Measurements from ENCODE around the gene TMEM271.
"Not testable (repeated sequence)": the region's sequence is repeated elsewhere in the genome, so short reads cannot be mapped to it uniquely, and the experiment has no call there.

TMEM271 gene

DNA sequence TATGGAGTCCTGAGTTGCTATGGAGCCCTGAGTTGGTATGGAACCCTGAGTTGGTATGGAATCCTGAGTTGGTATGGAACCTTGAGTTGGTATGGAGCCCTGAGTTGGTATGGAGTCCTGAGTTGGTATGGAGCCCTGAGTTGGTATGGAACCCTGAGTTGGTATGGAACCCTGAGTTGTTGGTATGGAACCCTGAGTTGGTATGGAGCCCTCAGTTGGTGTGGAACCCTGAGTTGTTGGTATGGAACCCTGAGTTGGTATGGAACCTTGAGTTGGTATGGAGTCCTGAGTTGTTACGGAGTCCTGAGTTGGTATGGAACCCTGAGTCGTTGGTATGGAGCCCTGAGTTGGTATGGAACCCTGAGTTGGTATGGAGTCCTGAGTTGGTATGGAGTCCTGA lies 13.6 kb downstream of the TMEM271 start:
- DNase-seq (ENCODE audit: low read depth, low spot score): not testable (repeated sequence)

DNA sequence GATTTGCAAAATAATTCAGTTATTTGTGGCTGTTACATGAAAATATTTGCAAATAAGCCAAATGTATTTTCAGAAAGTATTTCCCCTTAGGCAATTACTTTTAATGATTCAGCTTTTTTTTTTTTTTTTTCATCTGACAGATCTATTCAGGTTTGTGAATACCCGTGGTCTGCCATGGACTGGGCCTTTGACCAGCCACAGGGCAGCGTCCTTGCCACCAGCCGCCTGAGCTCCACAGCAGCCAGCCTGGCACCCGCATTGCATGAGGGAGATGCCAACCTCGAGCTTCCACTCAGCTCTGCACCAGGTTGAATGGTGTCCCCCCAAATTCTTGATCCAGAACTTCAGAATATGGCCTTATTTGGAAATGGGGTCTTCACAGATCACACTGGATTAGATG lies 14.7 kb downstream of the TMEM271 start:
- DNase-seq (ENCODE audit: low read depth, low spot score): no peak

DNA sequence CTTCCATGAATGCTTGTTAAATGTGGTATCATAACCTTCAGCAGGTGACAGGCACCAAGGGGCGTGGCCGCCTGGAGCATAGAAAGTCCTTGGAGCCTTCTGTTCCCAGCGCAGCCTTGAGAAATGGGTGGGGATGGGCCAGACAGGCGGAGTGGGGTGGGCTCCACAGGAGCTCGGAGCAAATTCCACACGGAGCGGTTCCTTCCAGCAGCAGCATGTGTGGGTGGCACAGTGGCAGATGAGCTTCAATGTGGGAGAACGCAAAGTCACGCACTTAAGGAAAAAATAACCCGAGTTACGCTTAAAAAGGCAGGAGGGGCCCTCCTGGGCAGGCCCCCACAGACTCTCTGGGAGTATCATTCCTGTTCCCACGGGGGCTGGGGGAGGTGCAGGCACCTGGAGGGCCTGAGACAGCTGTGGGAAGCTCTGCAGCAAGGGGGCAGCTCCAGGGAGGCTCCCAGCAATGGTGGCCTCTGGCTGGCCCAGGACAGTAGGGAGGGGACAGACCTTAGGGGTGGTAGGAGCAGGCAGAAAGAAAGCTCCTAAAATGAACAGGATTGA lies 15.3 kb downstream of the TMEM271 start:
- no peak for DNase-seq (ENCODE audit: low read depth, low spot score)

DNA sequence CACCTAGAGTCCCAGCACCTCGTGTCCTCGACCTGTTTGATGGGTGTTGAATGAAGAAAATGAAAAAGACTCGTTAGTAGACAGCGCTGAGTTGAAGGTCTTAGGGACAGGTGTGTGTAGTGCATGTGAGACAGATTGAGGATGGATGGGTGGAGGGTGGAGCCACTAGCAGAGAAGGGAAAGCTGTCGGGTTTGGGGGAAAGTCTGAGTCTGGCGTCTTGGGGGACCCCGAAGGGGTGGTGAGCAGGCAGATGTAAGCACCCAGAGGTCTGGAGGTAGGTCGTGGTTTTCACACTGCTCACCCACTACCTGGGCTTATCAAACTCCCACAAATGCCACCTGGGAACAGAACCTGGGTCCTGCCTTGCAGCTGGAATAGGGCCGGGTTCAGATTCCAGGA lies 16.0 kb downstream of the TMEM271 start:
- no peak for DNase-seq (ENCODE audit: low read depth, low spot score)

DNA sequence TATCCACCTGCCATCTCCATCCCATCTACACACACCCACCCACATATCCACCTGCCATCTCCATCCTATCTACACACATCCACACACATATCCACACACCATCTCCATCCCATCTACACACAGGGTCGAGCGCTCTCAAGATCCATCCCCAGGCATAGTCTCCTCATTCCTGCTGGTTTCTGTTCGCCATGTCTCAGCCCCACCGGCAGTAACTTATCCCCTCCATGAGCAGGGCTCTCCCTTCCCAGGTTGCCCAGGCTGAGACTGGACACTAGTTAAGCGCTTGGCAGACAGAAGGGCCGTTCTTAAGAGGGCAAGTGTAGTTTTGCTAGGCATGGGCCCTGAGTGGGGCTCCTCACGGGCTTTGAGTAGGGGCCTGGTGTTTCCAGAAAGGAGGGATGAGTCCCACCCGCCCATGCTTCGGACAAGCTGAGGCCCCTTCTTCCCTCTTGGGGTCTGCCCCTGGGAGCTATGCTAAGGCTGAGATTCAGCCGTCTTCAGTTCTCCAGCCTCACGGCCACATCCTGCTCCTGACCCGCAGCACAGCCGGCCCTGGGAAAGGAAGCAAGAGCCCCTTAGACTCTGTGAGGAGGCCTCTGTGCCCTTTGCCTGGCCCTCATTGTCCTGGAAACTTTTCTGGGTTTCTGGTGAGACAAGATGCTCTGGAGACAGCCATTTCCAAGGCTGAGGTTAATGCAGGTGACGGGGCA lies 20.4 kb downstream of the TMEM271 start:
- DNase-seq (ENCODE audit: low read depth, low spot score): no peak

DNA sequence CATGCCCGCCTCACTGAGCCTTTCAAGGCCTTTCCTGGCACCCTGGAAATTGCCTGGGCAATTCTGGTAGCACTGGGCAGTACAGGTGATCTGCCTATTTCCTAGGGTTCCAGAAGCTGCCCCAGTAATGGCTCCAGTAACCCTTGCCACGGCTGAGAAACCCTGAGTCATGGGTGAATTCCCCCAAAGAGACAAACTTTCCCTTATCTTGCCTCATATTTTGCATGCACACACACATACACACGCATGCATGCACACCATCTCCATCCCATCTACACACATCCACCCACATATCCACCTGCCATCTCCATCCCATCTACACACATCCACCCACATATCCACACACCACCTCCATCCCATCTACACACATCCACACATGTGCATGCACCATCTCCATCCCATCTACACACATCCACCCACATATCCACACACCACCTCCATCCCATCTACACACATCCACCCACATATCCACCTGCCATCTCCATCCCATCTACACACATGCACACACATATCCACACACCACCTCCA lies 21.2 kb downstream of the TMEM271 start:
- not testable (repeated sequence) for DNase-seq (ENCODE audit: low read depth, low spot score)

DNA sequence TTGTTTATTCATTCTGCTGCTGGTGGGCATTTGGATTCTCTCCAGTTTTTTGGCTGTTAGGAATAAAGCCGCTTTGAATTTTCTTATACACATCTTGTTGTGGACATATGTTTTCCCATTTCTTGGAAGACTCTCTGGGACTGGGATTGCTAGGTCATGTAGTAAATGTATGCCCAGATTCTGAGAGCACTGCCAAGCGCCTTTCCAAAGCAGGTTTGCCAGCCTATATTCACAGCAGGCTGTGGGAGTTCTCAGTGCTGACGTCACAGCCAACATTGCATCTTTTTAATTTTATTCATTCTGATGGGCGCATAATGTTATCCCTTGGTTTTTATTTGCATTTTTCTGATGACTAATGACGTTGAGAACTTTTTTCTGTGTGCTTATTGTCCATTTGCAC lies 24.1 kb downstream of the TMEM271 start:
- DNase-seq (ENCODE audit: low read depth, low spot score): no peak

DNA sequence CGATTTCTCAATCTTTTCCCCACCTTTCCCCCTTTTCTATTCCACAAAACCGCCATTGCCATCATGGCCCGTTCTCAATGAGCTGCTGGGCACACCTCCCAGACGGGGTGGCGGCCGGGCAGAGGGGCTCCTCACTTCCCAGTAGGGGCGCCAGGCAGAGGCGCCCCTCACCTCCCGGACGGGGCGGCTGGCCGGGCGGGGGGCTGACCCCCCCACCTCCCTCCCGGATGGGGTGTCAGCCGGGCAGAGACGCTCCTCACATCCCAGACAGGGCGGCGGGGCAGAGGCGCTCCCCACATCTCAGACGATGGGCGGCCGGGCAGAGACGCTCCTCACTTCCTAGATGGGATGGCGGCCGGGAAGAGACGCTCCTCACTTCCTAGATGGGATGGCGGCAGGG lies 25.8 kb downstream of the TMEM271 start:
- not testable (repeated sequence) for DNase-seq (ENCODE audit: low read depth, low spot score)

DNA sequence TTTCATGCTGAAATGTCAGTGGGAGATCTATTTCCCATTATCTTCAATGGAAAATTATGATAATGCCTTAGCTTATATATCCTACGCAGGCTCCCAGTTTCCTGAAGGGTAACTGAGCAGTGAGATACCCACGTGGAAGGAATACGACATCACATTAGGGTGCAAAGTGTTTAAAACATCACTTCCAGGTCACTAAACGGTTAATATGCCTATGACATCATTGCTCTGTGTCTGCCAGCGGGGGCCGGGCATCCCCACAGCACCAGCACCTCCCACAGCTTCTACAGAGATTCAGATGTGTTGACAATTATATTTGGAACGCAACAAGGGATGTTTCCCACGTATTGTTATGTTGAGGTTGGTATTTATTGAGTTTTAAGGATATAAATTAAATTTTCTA lies 27.1 kb downstream of the TMEM271 start:
- no peak for DNase-seq (ENCODE audit: low read depth, low spot score)

DNA sequence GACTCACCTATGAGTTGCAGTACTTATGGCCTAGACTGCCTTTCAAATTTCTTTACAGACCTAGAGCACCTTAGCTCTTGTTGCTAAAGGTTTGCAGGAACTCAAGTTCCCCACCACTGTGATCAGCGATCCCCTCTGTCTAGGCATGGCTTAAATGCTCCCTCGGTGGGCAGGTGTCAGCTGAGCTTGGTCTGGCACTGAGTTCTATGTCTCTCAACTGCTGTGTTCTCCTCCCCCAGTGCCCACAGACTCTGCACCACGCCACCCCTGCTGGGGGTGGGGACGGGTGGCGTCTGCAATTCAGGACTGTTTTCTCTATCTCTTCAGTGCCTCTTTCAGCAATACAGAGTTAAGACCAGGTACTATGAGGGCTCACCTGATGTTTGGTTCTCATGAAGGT lies 30.5 kb downstream of the TMEM271 start:
- no peak for DNase-seq (ENCODE audit: low read depth, low spot score)

DNA sequence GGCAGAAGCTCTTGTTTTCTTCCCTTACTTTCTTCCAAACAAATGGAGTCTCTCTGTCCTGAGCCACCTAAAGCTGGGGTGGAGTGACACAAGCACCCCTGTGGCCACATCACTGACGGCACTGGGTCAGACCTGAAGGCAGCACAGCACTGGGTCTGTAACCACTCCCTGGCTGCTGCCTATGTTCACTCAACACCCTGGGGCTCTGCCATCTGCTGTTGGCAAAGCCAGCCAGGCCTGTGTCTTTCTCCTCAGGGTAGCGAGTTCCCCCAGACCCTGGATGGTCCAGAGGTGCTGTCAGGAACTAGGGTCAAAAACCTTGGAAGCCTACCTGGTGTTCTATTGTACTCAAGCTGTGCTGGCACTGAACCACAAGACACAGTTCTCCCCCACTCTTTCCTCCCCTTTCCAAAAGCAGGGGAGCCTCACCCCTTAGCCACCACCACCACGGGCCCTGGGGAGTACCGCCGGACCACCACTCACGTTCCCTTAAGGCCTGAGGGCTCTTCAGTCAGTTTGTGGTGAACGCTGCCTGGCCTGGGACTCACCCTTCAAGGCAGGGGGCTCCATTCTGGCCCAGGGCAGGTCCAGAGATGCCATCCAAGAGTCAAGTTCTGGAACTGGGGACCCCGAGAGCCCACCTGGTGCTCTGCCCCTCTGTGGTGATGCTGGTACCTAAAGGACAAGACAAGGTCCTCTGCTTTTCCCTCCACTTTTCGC lies 31.5 kb downstream of the TMEM271 start:
- DNase-seq (ENCODE audit: low read depth, low spot score): no peak

DNA sequence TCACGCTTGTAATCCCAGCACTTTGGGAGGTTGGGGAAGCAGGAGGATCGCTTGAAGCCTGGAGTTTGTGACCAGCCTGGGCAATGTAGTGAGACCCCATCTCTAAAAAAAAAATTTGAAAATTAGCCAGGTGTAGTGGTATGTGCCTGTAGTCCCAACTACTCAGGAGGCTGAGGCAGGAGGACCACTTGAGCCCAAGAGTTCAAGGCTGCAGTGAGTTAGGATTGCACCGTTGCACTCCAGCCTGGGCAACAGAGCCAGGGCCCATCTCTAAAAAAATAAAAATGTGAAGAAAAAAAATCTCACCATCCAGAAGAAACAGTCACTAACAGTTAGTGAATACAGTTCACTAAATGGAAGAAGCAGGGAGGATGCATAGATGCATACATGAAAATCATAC lies 34.8 kb downstream of the TMEM271 start:
- no peak for DNase-seq (ENCODE audit: low read depth, low spot score)

DNA sequence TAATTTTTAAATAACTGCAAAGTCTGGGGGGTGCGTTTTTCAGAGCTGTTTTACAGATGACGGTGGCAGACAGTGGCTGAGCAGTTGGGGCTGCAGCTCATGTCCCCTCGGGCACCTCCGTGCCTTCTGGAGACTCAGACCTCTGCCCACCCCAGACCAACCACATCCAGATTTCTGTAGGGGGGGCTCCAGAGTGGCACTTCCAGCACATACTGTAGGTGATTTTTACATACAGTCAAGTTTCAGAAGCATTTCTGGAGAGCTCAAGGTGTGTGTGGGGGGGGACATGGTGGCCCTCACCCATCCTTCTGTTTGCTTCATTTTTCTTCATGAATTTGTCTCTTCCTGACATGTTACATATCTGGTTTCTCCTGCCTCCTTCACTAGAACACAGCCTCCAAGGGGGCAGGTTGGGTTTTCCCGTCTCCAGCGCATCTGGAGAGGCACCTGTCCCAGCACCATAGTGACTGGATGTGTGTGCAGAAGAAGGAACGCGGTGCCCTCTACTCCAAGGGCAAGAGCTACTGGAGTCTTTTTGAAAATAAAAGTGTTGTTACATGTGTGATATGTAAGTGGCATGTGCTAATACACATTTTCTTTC lies 37.5 kb downstream of the TMEM271 start:
- no peak for DNase-seq (ENCODE audit: low read depth, low spot score)

DNA sequence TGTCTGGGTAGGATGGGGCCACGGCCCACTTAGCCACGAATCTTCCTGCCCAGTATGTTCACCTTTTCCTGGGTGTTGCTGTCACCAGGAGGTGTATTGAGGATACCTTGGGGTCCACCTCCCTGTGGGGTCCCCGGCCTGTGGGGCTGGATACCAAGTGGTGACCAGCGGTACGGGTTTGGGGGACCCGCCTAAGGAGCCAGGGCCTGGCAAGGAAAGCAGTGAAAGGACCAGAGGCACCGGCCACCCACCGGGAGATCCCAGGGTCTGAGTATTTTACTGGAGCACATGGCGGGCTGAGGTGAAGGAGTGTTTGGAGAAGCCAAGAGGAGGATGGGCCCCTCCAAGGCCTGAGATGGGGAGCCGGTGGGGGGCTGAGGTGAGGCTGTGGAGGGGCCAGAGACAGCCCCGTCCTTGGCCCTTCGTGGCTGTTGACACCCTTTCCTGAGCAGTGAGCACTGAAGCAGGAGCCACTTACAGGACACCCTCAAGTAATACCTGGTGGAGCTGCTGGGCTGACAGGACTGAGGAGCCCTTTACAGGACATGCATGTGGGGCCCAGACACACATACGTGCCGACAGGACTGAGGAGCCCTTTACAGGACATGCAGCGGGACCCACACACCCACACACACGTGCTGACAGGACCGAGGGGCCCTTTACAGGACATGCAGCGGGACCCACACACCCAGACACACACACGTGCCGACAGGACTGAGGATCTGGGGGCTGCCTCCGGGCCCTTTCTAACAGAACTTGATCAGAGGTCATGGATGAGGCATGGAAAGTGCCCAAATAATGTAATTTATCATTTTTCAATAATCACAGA lies 38.4 kb downstream of the TMEM271 start:
- DNase-seq (ENCODE audit: low read depth, low spot score): no peak

DNA sequence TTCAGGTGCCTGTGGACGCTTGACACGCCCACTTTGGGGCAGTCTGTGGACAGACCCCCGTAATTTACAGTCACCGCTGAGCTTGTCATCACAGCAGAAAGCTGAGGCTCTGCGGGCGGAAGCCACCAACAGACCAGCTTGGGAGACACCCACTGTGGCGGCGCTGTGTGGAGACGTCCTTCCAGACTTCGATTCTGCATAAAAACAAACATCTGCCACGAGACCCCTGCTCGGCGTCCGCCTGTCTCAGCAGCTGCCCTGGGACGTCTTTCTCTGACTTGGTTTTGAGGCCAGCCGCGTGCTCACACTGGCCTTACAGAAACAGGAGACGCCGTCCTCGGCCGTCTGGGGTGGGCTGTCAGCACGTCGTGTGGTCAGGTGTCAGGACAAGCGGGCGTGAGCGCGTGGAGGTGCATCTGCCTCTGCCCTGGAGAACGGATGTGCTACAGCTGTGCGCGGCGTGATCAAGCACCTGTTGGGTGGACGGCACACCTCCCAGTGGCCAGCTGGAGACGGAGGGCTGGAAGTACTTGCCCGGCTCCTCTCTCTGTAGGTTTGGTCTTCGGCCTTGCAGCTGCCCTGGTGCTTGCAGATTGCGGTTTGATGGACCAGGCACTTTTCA lies 39.6 kb downstream of the TMEM271 start:
- DNase-seq (ENCODE audit: low read depth, low spot score): no peak

DNA sequence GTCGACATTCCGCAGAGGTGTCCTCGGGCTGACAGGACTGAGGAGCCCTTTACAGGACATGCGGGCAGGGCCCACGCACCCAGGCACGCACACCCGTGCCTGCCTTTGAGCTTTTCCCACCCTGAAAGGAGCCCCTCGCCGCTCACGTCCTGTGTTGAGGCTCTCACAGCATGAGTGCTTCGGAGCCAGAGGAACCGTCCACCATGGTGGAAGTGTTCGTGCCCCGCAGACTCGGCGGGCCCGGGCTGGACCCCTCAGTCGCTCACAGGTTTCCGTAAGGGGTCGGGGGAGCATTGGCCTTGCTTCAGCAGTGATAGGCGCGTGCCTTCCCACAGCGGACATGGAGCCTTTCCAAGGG lies 40.2 kb downstream of the TMEM271 start:
- DNase-seq (ENCODE audit: low read depth, low spot score): no peak

DNA sequence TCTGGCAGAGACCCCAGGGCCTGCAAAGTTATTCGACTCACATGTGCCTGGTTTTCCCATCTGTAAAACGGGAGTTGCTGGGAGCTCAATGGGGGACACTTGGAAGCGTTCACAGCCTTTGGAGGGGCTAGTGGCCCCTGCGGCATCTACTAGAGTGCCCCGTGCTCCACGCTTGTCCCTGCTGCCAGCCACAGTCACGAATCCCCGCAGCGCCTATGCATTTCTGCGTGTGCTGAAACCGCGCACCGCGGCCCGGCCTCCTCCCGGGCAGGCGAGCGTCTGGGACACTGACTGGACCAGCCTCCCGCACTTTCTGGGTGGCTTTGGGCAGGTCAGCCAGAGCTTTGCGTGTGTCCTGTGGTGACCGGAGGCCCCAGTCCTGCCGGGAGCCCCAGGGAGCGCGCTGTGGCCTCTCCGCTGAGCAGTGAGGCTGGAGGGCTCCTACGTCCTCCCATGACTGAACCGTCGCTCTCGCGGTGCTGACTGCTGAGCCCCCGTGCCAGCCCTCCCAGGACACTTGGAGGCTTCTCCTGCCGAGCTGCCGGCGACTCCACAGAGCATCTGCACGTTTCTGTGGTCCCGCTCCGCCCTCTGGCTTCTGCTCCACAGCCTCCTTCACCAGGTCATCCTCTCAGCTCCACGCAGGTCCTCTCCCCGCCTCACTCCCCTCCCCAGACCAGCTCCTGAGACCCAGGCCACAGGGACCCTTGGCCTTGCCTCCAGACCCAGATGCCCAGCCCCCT lies 40.7 kb downstream of the TMEM271 start:
- DNase-seq (ENCODE audit: low read depth, low spot score): no peak

DNA sequence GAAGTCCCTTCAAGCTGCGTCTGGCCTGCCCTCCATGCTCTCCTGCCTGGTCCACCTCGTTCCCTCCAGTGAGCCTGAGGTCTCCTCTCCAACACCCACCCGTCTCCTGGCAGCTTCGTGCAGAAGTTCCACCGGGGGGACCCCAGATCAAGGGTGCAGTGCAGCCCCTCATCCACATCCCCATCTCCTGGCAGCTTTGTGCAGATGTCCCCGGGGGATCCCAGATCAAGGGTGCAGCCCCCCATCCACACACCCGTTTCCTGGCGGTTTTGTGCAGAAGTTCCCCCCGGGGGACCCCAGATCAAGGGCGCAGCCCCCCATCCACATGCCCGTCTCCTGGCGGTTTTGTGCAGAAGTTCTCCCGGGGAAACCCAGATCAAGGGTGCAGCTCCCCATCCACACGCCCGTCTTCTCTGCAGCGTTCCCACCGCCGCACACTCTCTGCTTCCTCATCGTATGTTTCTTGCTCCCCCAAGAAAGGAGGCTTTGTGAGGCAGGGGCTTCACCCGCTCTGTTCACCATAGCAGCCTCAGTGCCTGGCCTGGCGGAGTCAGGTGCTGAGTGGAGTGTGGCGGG lies 41.4 kb downstream of the TMEM271 start:
- no peak for DNase-seq (ENCODE audit: low read depth, low spot score)

DNA sequence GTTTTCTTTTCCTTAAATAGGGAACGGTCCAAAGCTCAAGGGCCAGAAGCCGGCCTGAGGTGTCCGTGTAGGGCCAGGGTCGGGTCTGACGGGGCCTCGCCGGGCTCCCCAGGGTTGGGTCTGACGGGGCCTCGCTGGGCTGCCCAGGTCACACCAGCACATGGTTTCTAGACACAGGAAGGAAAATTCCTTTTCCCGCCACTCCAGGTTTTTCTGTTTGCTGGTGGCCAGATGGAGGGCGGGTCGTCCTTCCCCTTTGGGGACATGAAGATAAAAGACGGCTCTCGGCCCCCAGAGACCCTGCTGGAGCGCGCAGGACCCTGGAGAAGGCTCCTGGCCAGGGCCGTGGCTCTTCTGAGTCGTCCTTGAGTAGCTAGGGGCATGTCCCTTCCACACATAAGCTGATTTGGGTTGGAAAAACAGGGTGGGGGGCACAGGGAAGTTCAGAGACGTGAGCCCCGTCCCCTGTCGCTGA lies 42.0 kb downstream of the TMEM271 start:
- no peak for DNase-seq (ENCODE audit: low read depth, low spot score)
